Activated gamma-delta T cell treated with Interleukin-2 at 50 U/mL for 16 hours (primary cell): ENCODE results near the gene UNK.
"Not testable (repeated sequence)": the region's sequence is repeated elsewhere in the genome, so short reads cannot be mapped to it uniquely, and the experiment has no call there.

ENCODE experiments used
- DNase-seq: peaks from one replicate; pipeline ENCODE4 v3.0.0-alpha.2; 2020

The UNK gene

DNA sequence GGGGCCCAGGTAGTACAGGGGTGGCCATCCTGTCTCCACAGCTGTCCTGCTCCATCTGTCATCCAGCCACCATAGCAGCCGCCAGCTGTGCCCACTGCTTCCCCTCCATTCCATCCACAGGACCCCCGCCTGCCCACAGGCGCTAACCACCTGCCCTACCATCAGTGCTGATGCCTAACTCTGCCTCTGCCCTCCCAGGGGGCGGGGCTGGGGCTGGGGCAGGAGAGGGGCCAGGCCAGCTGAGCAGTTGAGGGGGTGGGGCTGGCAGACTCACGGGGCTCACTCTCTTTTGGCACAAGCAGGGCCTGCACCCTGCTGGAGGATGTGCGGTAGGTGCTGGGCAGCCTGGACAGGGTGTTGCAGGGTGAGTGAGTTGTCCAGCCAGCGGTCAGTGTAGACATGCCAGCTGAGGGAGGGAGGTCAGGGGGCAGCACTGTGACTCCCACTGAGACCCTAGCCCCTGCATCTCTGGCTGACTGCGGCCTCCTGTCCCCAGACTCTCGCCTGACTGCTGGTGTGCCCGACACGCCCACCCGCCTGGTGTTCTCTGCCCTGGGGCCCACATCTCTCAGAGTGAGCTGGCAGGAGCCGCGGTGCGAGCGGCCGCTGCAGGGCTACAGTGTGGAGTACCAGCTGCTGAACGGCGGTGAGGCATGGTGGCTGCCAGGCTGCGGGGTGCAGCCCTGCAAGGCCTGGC, 29.3 kb upstream of the UNK start:
- DNase-seq = no peak

GRCh38 chr17:75755990-75756389, 28.6 kb upstream of the UNK start:
- DNase-seq = no peak

GRCh38 chr17:75756451-75757085, 28.0 kb upstream of the UNK start:
- no peak for DNase-seq

GRCh38 chr17:75757086-75757681, 27.4 kb upstream of the UNK start:
- no peak for DNase-seq

GRCh38 chr17:75758131-75758905, 26.3 kb upstream of the UNK start:
- no peak for DNase-seq

DNA sequence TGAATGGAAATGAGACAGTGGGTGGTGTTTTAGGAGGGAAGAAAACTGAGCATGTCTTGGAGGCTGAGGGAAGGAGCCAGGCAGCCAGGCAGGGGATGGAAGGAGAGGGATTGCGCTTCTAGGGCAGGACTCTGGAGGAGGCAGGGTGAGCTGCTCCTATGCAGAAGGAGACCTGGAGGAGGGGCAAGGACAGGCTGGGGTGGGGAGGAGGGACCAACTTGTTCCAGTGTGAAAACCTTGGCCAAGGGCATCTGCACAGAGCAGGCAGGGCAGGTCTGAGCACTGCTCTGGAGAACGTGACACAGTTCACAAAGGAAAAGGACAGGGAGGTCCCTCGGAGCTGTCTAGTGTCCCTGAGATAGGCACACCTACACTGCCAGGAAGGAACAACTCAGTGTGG, 25.1 kb upstream of the UNK start:
- DNase-seq = no peak

- DNase-seq = not testable (repeated sequence)
These were observed 24.5 kb upstream of the UNK start for GRCh38 chr17:75759978-75760640.

GRCh38 chr17:75762513-75763268, 21.9 kb upstream of the UNK start:
- DNase-seq = no peak

- no peak for DNase-seq
These were observed 21.4 kb upstream of the UNK start for GRCh38 chr17:75763269-75763607.

DNA sequence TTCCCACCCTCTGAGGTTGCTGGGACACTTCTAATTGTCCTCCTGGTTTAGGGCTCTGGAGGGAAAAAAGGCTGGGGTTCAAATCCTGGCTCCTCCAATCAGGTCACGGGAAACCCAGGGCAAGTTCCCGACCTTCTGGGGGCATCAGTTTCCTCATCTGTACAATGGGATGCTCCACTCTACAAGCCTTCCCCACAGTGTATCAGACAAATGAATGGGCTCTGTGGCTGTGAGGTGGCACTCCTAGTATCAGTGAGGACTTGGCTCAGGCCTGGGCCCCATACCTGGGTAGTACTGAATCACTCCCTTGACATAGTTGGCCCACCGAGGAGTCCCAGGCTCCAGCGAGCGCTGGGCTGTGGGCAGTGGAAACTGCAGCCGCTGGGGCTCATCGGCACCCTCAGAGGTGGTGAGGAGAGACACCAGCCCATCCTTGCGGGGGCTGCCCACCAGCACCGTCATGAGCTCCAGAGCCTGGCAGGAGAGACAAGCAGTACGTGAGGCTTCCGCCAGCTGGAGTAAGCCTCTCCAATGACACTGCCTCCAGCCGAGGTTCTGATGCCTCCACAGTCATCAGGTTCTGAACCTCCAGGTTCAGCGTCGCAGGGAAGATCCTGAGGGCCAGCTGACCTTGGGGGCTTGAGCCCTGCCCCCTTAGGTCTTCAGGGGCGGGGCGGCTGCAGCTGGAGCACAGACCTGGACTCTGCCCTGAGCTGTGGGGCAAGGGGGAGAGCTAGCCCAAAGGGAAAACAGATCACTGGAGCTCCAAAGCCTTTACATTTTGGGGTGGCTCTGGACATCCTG, 20.8 kb upstream of the UNK start:
- DNase-seq = no peak

GRCh38 chr17:75764417-75764710, 20.2 kb upstream of the UNK start:
- DNase-seq = no peak

GRCh38 chr17:75764711-75765421, 19.7 kb upstream of the UNK start, which contains the start of gene GALK1:
GALK1 (minus strand) TSS chr17:75765192; CDS start chr17:75765136, 56 bp downstream.
- DNase-seq = peak; percentile 62

GRCh38 chr17:75765981-75766380, 18.6 kb upstream of the UNK start:
- no peak for DNase-seq

GRCh38 chr17:75767881-75768280, 16.7 kb upstream of the UNK start:
- DNase-seq = no peak

DNA sequence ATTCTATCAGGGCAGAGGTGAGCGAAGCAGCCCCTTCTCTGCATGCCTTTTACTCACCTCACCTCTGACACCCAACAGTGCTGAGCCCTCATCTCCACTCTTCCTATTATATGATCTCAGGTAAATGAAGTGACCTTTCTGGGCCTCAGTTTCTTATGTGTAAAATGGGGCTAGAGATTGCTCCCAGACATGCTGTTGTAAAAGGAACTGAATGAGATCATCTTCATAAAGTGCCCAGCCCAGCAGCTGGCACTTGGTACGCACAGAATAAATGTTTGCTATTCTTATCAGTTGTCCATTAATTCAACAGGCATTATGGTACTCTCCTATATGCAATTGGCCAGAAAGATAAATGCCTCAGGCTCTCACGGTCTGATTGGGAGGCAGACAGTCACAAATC, 15.1 kb upstream of the UNK start:
- no peak for DNase-seq

GRCh38 chr17:75771334-75772281, 13.0 kb upstream of the UNK start:
- DNase-seq = no peak

DNA sequence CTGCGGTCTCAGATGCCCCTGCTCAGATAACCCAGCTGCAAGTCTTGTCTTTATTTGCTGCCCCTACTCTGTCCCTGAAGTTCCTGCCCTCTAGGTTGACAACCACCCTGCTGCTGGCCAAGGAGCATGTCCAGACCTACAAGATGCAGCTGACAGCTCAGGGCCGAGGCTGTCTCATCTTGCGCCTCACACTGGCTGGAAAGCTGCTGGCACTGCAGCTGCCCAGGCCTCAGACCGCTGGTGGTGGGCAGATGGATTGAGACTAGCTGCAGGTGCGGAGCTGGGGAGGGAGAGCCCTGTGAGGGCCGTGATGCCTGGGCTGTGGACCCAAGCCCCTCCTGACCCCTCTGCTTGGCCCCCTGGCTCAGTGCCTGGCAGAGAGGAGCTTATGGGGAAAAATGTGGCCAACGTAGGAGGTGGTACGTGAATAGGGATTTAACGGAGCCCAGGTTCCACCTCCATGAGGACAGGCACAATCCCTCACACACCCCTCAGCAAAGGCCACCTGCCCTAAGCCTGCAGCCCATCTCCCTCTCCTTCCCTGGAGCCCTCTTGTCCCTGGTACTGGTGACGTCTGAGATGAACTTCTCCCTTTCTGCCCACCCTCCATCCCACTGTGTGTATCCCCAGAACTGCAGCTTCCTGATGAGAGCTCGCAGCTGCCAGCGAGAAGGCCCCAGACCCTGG, 11.3 kb upstream of the UNK start:
- no peak for DNase-seq

GRCh38 chr17:75773808-75774470, 10.7 kb upstream of the UNK start:
- no peak for DNase-seq
